K562 (cell line): Measurements from ENCODE around the gene CDK14. TPM values are rescaled to one million over a fixed set of nuclear protein-coding genes. Genes with fewer than 3 reads are reported as not detected.

Source experiments
- ATAC-seq: fragments of 200-7000 bp; cut with Tn5 transposase; 3 replicates; pipeline ENCODE4 v1.9.1; 2020; ENCODE audit warnings: moderate library complexity
- BruUV-seq: library from RNA; stranded (reverse); fragments of 400-500 nt; replicated peaks from 2 replicates; lab custom pipeline; 2021; lab: Mats Ljungman, UMichigan
- CTCF ChIA-PET: fragments of 300-600 bp; formaldehyde crosslinking; extraction: SDS; loops from one replicate; lab custom pipeline; 2021; ENCODE audit warnings: low intra/inter-chr PET ratio; lab: Yijun Ruan, JAX
- POLR2A ChIA-PET: fragments of 300-600, 350-650 bp; sonication (Branson Sonifier 250); formaldehyde crosslinking; extraction: SDS; loops from one replicate; lab custom pipeline; 2021; ENCODE audit warnings: antibody characterized with exemption, inconsistent platforms; lab: Yijun Ruan, JAX
- DNase-seq, 4 experiments: peaks; one replicate each; pipeline versions ENCODE4 v3.0.0 to v3.0.0-alpha.2; 2011 to 2018; ENCODE audit warnings: low spot score in 3 of 4, mixed read lengths in 3 of 4; ENCODE audit errors: extremely low read depth in 1 of 4
- FAIRE-seq: peaks from 2 replicates; lab custom pipeline; 2011; peaks lifted over from hg19 to GRCh38; lab: Jason Lieb, UNC
- H2AFZ ChIP-seq: 2 replicates; pipeline ENCODE4 v1.6.0; 2011; ENCODE audit warnings: low read depth, low read length, control low read depth, inconsistent platforms
- H3K27ac ChIP-seq: fragments of 200-600 bp; 3 replicates; pipeline ENCODE4 v1.8.0; 2011; ENCODE audit warnings: low read depth, mild to moderate bottlenecking, control low read depth, inconsistent platforms, low read length, moderate library complexity, mixed read lengths; ENCODE audit errors: extremely low read depth
- H3K27me3 ChIP-seq, 2 experiments: fragments of 300-600 bp in 1 of 2; 2 replicates in 1 of 2; 3 replicates in 1 of 2; pipeline versions ENCODE4 v1.6.0 to v1.8.0; 2011; ENCODE audit warnings: inconsistent platforms in 2 of 2, low read length in 2 of 2, mild to moderate bottlenecking in 1 of 2, mixed read lengths in 1 of 2, moderate library complexity in 1 of 2; ENCODE audit not compliant: control insufficient read depth in 2 of 2, insufficient read depth in 2 of 2
- H3K36me3 ChIP-seq: fragments of 300-600 bp; 3 replicates; pipeline ENCODE4 v1.8.0; 2011; ENCODE audit warnings: mild to moderate bottlenecking, low read length, inconsistent platforms; ENCODE audit not compliant: control insufficient read depth, insufficient read depth
- H3K4me1 ChIP-seq, 2 experiments: fragments of 200-600 bp in 1 of 2; replicated peaks in 1 of 2; 2 replicates in 1 of 2; 3 replicates in 1 of 2; pipeline versions ENCODE4 v1.5.1 to v1.8.0; 2011; ENCODE audit warnings: inconsistent platforms in 2 of 2, low read length in 2 of 2, mild to moderate bottlenecking in 1 of 2, mixed read lengths in 1 of 2, moderate library complexity in 1 of 2; ENCODE audit not compliant: control insufficient read depth in 2 of 2, insufficient read depth in 2 of 2
- H3K4me2 ChIP-seq: 2 replicates; pipeline ENCODE4 v1.6.1; 2011; ENCODE audit warnings: low read length, control low read depth, inconsistent platforms, mixed read lengths; ENCODE audit not compliant: insufficient read depth
- H3K4me3 ChIP-seq: fragments of 200-600 bp; sonication (generic), shearing (Covaris generic); 2 replicates; pipeline ENCODE4 v1.5.1; 2016; ENCODE audit warnings: control low read depth, inconsistent platforms
- H3K79me2 ChIP-seq: fragments of 200-600 bp; 3 replicates; pipeline ENCODE4 v1.8.0; 2011; ENCODE audit warnings: low read length, inconsistent platforms; ENCODE audit not compliant: control insufficient read depth, insufficient read depth
- H3K9ac ChIP-seq, 2 experiments: 2 replicates each; pipeline versions ENCODE4 v1.6.0 to v1.6.1; 2011; ENCODE audit warnings: low read depth in 2 of 2, low read length in 2 of 2, control low read depth in 1 of 2, inconsistent platforms in 1 of 2, mild to moderate bottlenecking in 1 of 2, mixed read lengths in 1 of 2; ENCODE audit not compliant: insufficient read depth in 1 of 2
- H3K9me1 ChIP-seq: one replicate; pipeline ENCODE4 v1.6.0; 2011; ENCODE audit warnings: inconsistent platforms, mild to moderate bottlenecking, low read length, moderate library complexity; ENCODE audit not compliant: control insufficient read depth, insufficient read depth
- H3K9me3 ChIP-seq: replicated peaks from 2 replicates; pipeline ENCODE4 v1.5.1; 2011; ENCODE audit warnings: low read depth, low read length, inconsistent platforms; ENCODE audit not compliant: control insufficient read depth, insufficient read depth
- H4K20me1 ChIP-seq: replicated peaks from 2 replicates; pipeline ENCODE4 v1.6.1; 2011; ENCODE audit warnings: low read length, inconsistent platforms, mixed read lengths; ENCODE audit not compliant: control insufficient read depth, insufficient read depth
- CEBPZ ChIP-seq: fragments of 150-350 bp; IDR thresholded peaks from 2 replicates; pipeline ENCODE4 v1.6.1; 2014; ENCODE audit warnings: low read depth, mild to moderate bottlenecking, low read length, borderline replicate concordance
- ESRRA ChIP-seq: fragments of 450-650 bp; IDR thresholded peaks from 2 replicates; pipeline ENCODE4 v1.6.1; 2014; ENCODE audit warnings: low read depth, mild to moderate bottlenecking, moderate library complexity, borderline replicate concordance
- HMGN3 ChIP-seq: IDR thresholded peaks from 2 replicates; pipeline ENCODE4 v1.6.1; 2011; ENCODE audit warnings: borderline replicate concordance, low read depth, mild to moderate bottlenecking, mixed read lengths, low read length; ENCODE audit not compliant: insufficient read length; ENCODE audit errors: extremely low read depth
- KDM5B ChIP-seq: fragments of 200-600 bp; sonication (generic); IDR thresholded peaks from 2 replicates; pipeline ENCODE4 v1.6.1; 2012; ENCODE audit warnings: low read depth, mild to moderate bottlenecking, moderate library complexity, low read length, control low read depth, inconsistent platforms; ENCODE audit not compliant: insufficient replicate concordance
- MCM3 ChIP-seq: fragments of 450-650 bp; IDR thresholded peaks from 2 replicates; pipeline ENCODE4 v1.6.1; 2016
- MITF ChIP-seq: IDR thresholded peaks from 2 replicates; pipeline ENCODE4 v1.6.1; 2014; ENCODE audit warnings: antibody characterized with exemption
- MXD1 ChIP-seq: fragments of 250-450 bp; sonication (Bioruptor Pico); IDR thresholded peaks from 2 replicates; pipeline ENCODE4 v1.8.0; 2021; ENCODE audit warnings: borderline replicate concordance, mild to moderate bottlenecking, moderate library complexity; ENCODE audit not compliant: poor library complexity, severe bottlenecking
- PBX2 ChIP-seq, 2 experiments: IDR thresholded peaks in 1 of 2; conservative IDR thresholded peaks in 1 of 2; 2 replicates each; pipeline ENCODE4 v1.6.1; 2016; ENCODE audit warnings: low read depth in 2 of 2, mild to moderate bottlenecking in 1 of 2, missing compliant biosample characterization in 1 of 2, missing genetic modification characterization in 1 of 2, moderate library complexity in 1 of 2
- RAD21 ChIP-seq, 2 experiments: fragments of 250-450 bp in 1 of 2; fragments of 450-650 bp in 1 of 2; sonication (Bioruptor Pico) in 1 of 2; formaldehyde crosslinking in 1 of 2; IDR thresholded peaks in 1 of 2; conservative IDR thresholded peaks in 1 of 2; 2 replicates each; pipeline versions ENCODE4 v1.4.0 to v1.8.0; 2020 to 2022; ENCODE audit warnings: mild to moderate bottlenecking in 2 of 2, moderate library complexity in 1 of 2
- SRSF9 ChIP-seq: fragments of 200-400 bp; formaldehyde crosslinking; IDR thresholded peaks from 2 replicates; pipeline ENCODE4 v1.6.1; 2017; ENCODE audit warnings: low read depth, low read length, borderline replicate concordance
- TEAD4 ChIP-seq, 2 experiments: sonication (generic) in 1 of 2; formaldehyde crosslinking in 1 of 2; IDR thresholded peaks; 2 replicates each; pipeline versions ENCODE4 v1.6.1 to v1.8.0; 2012 to 2022; ENCODE audit warnings: borderline replicate concordance in 1 of 2, inconsistent platforms in 1 of 2, low read length in 1 of 2, mild to moderate bottlenecking in 1 of 2, missing genetic modification reagents in 1 of 2
- ZNF3 ChIP-seq: fragments of 250-450 bp; sonication (Bioruptor Pico); IDR thresholded peaks from 2 replicates; pipeline ENCODE4 v1.5.0; 2021; ENCODE audit warnings: mild to moderate bottlenecking, moderate library complexity
- WGBS: fragments of 100-300 bp; shearing (Covaris generic); methylation state at CpG from one replicate; pipeline ENCODE4 v1.1.6; 2016; ENCODE audit warnings: low coverage, mixed read lengths; ENCODE audit not compliant: insufficient coverage; ENCODE audit errors: missing lambda C conversion rate; 5-methylcytosine and 5-hydroxymethylcytosine counted together
- in situ Hi-C: fragments of 300-500 bp; cut with MboI; formaldehyde crosslinking; loops from 4 replicates; pipeline ENCODE4 v1.15.0; 2018; ENCODE audit warnings: inconsistent platforms, mixed read lengths
- intact Hi-C: fragments of 100-400 bp; cut with micrococcal nuclease; formaldehyde crosslinking; loops from 2 replicates; pipeline ENCODE4 v1.14.2; 2022
- polyA plus RNA-seq, 8 experiments: library from polyadenylated mRNA; depleted of rRNA in 4 of 8; stranded (reverse) in 5 of 8; unstranded in 3 of 8; fragments of >200 nt; fragmentation: Nextera tagmentation in 2 of 8; fragmentation: Illumina TruSeq in 1 of 8; extraction: Ambion mirVana in 2 of 8; extraction: Trizol in 1 of 8; gene quantifications; 2 replicates each; pipeline versions ENCODE4 v1.2.1 to v1.2.3, GENCODE V29; 2011 to 2014; ENCODE audit warnings: inconsistent platforms in 1 of 8, missing spikeins in 1 of 8
- total RNA-seq, 7 experiments: library from RNA; depleted of rRNA in 6 of 7; stranded (reverse); fragments of >200 nt in 6 of 7; fragmentation: Illumina TruSeq in 2 of 7; extraction: Trizol in 2 of 7; gene quantifications; 2 replicates each; pipeline versions ENCODE4 v1.2.1 to v1.2.3, GENCODE V29; 2011 to 2021; ENCODE audit warnings: low replicate concordance in 1 of 7

Gene CDK14
- total and polyA plus RNA-seq, 9 of the 15 experiments (the other 6 are each of a cell fraction or from before 2014, with no cell fraction given), result 0.03 to 0.91 (median 0.16) TPM

- H3K4me3 ChIP-seq, result no peak overlapping the region
- H3K79me2 ChIP-seq, result no peaks in the 10 kb centered on the region
- H3K4me2 ChIP-seq, result no peak overlapping the region
- ATAC-seq (no peak), DNase-seq (no peak), FAIRE-seq (no peak)
- no peaks in the 10 kb centered on the region for H3K27me3 ChIP-seq
- H2AFZ ChIP-seq, result no peak overlapping the region
- intact Hi-C loops, result no loop called here
- no TSS peak for BruUV-seq
- H3K27ac ChIP-seq, result no peak overlapping the region
- CTCF ChIA-PET, result no interaction called here
- no peaks in the 10 kb centered on the region for H3K36me3 ChIP-seq
- no peak overlapping the region for H3K9ac ChIP-seq
- no peaks in the 10 kb centered on the region for H3K9me1 ChIP-seq
- WGBS, result 10% methylated on average over 2 of the region's 2 CpGs
- POLR2A ChIA-PET, result no interaction called here
- in situ Hi-C loops, result no loop called here
- no peaks in the 10 kb centered on the region for H4K20me1 ChIP-seq
- no peaks in the 10 kb centered on the region for H3K9me3 ChIP-seq
- no peaks in the 10 kb centered on the region for H3K4me1 ChIP-seq
- TF ChIP-seq TEAD4 (IDR thresholded peaks at IDR 0.05; ENCODE audit: low read length), result no peak
- TF ChIP-seq TEAD4 (CRISPR knock-in tag; IDR thresholded peaks at IDR 0.05; ENCODE audit: borderline replicate concordance), result no peak
- TF ChIP-seq HMGN3, result no peak
- TF ChIP-seq MXD1 (CRISPR knock-in tag), result no peak
- no peak for TF ChIP-seq MITF
- no peak for TF ChIP-seq ESRRA
- TF ChIP-seq PBX2 (CRISPR knock-in tag; IDR thresholded peaks at IDR 0.05; ENCODE audit: low read depth), result no peak
- TF ChIP-seq PBX2 (tag; conservative IDR thresholded peaks at IDR 0.05; ENCODE audit: low read depth), result no peak
- no peak for TF ChIP-seq CEBPZ
- no peak for TF ChIP-seq SRSF9
- no peak for TF ChIP-seq ZNF3 (CRISPR knock-in tag)
- TF ChIP-seq MCM3, result no peak
- TF ChIP-seq RAD21 (CRISPR knock-in tag; conservative IDR thresholded peaks at IDR 0.05 in 1 of 2, IDR thresholded peaks at IDR 0.05 in 1 of 2), result no peak
- no peak for TF ChIP-seq KDM5B
Measured at GRCh38 chr7:90668992-90669391, 72.9 kb downstream of the CDK14 start.
